Adrenal gland (tissue), 5 donors: Measurements from ENCODE around the gene PTPN14.

Experiments
- POLR2A ChIP-seq, 2 donors: fragments of 450-650 bp; IDR thresholded peaks; one replicate each; pipeline ENCODE4 v1.6.1; 2017; ENCODE audit warnings: antibody characterized with exemption in 2 of 2, mild to moderate bottlenecking in 2 of 2, moderate library complexity in 1 of 2
- TF ChIP-seq, protein P1 (sequence below), 6 experiments: fragments of 450-650 bp in 4 of 6; fragments of 200-600 bp in 2 of 6; sonication (generic) in 1 of 6; IDR thresholded peaks; 1 replicate in 5 of 6; 2 replicates in 1 of 6; pipeline versions ENCODE4 v1.5.1 to v1.8.0; 2016 to 2021; ENCODE audit warnings: antibody characterized with exemption in 6 of 6, mild to moderate bottlenecking in 2 of 6, moderate library complexity in 1 of 6
- donor health status: DM: no; HTN: no; CAD: no.

DNA sequence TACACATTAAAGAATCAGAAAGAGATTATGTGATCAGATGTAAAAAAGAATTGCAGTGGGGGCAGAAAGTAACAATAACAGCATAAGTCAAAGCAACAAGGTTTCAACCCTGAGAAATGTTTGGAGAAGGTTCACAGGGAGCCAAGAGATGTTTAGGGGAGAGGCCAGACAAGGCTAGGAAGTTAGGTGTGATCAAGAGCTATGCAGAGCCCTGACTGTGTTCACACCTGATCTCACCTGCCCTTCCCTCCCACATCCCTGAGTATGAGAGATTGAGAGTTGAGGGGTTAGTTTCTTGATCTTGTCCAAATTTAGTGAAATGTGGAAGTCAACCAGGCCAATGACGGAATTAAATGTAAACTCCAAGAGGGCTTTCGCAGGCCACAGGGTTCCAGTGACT, 10.2 kb downstream of the PTPN14 start:
- TF ChIP-seq, protein P1, sequence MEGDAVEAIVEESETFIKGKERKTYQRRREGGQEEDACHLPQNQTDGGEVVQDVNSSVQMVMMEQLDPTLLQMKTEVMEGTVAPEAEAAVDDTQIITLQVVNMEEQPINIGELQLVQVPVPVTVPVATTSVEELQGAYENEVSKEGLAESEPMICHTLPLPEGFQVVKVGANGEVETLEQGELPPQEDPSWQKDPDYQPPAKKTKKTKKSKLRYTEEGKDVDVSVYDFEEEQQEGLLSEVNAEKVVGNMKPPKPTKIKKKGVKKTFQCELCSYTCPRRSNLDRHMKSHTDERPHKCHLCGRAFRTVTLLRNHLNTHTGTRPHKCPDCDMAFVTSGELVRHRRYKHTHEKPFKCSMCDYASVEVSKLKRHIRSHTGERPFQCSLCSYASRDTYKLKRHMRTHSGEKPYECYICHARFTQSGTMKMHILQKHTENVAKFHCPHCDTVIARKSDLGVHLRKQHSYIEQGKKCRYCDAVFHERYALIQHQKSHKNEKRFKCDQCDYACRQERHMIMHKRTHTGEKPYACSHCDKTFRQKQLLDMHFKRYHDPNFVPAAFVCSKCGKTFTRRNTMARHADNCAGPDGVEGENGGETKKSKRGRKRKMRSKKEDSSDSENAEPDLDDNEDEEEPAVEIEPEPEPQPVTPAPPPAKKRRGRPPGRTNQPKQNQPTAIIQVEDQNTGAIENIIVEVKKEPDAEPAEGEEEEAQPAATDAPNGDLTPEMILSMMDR (IDR thresholded peaks at IDR 0.05) = no peak
- TF ChIP-seq POLR2A (IDR thresholded peaks at IDR 0.05) = no peak
